Stimulated activated CD4-positive, alpha-beta T cell treated with anti-CD3 and anti-CD28 coated beads, TNF-alpha, amount 100 ng/mL, for 48 hours (primary cell): Measurements from ENCODE around the gene SPAAR.

Source experiments
- DNase-seq, 3 donors: peaks; one replicate each; pipeline ENCODE4 v3.0.0-alpha.2; 2020; ENCODE audit warnings: low read depth in 3 of 3

SPAAR gene

DNA sequence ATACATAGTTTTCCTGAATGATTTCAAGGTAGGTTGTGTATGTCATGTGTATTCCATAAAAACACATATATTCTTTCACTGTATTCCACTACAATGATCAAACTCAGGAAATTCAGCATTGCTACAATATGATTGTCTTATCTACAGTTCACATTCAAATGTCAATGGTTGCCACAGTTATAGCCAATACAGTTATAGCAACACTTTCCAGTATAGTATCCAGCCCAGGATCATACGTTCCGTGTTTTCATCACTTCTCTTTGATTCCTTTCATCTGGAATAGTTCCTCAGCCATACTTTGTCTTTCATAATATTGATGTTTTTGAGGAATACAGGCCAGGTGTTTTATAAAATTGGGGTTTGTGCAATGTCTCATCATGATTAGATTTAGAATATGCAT, 39.2 kb downstream of the SPAAR start:
- DNase-seq: no peak

DNA sequence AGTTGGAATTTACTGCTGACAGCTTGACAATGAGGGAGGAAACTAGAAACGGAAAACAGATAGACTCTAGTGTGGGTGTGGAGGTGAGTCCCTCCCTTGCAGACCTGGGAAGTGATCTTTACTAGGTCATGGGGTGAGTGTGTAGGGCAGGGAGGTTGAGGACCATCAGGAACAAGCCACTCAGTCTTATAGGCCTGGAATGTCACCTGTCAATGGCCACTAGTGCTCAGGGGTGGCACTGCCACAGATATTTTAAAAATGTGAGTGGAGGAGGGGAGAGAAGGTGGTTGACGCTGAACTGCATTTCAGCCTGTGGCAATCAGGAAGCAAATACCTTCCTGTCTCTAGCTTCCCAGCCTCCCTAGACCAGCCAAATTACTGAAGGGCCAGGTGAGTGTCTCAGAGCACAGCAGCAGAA, 39.6 kb downstream of the SPAAR start:
- DNase-seq: no peak

DNA sequence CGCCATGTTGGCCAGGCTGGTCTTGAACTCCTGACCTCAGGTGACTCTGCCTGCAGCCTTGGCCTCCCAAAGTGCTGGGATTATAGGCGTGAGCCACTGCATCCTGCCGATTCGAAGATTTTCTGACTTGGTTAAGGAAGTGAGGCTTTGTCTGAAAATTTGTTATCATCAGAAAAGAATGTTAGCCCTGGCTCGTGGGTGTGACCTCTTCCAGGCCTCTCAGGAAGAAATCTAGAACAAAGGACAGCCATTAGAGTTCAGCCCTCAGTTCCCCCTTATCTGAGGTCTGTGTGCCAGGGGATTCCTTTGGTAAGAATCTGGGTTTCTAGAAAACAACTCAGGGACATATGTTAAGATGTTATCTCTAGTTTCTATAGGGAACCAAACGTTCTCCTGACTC, 42.4 kb downstream of the SPAAR start:
- no peak for DNase-seq

DNA sequence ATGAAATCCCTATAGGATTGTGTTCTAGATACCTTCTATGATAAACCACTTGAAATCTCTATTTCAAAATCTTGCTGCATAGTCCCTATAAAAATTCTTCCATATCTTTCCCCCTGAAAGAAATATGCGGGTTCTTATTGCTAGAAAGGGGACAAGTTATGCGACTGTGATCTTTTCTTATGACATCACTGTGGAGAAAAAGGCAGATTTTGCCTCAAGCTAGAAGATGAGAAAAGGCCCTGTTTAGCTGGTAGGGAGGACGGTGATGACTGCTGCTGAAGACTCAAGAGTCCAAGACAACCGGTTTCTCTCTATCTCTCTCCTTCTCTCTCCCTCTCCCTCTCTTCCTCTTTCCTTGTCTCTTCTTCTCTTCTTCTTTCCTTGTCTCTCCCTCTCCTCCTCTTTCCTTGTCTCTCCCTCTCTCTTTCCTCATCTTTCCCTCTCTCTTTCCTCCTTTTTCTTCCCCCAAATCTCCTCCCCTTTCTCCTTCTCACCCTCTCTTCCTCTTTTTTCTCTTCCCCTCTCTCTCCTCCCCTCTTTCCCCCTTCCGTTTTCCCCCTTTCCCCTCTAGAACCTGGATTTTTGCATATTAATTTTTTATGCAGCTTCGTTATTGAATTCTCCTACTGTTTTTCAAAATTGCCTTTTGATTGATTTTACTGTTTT, 43.4 kb downstream of the SPAAR start:
- no peak for DNase-seq

DNA sequence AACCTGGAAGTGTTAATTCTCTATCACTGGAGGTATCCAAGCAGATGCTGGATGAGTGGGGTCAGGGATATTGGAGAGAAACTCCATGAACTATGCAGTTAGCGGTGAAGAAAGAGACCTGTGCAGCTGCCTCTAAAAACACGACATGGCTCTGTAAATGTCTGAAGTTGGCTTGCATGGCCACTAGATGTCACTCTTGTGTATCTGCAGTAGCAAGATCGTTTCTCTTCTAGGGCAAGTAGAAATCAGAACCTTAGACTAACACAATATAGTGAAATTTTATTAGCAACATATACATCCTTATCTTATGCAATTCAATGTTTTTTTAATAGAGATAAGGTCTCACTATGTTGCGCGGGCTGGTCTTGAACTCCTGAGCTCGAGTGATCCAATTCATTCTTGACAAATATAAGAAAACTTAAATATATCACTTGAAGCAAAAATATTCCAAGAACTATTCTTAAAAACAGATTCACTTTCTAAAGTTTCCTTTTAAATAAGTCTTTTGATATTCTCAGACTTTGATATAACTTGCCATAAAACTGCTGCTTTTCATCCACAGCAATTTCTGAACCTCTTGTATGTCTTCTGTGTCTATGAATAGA, 45.8 kb downstream of the SPAAR start:
- peak in 1 of 3 donors; percentile 33 for DNase-seq

DNA sequence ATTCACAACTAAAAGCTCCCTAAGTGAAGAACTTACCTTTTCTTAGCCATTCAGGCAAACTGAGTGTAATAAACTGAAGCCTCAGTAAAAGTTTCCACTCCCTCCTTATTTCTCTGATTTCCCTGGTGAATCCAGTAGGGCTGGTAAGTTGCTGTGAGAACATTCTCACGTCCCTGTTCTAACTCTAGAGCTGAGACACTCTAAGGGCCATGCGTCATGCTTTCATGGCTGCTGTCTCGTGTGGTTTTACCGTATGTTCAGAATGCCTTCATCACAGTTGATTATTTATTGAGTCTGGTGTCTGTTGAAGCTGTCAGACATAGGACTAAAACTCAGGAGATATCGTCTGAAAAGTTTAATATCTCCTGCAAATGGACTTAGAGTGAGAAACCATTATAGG, 47.4 kb downstream of the SPAAR start:
- DNase-seq: no peak

DNA sequence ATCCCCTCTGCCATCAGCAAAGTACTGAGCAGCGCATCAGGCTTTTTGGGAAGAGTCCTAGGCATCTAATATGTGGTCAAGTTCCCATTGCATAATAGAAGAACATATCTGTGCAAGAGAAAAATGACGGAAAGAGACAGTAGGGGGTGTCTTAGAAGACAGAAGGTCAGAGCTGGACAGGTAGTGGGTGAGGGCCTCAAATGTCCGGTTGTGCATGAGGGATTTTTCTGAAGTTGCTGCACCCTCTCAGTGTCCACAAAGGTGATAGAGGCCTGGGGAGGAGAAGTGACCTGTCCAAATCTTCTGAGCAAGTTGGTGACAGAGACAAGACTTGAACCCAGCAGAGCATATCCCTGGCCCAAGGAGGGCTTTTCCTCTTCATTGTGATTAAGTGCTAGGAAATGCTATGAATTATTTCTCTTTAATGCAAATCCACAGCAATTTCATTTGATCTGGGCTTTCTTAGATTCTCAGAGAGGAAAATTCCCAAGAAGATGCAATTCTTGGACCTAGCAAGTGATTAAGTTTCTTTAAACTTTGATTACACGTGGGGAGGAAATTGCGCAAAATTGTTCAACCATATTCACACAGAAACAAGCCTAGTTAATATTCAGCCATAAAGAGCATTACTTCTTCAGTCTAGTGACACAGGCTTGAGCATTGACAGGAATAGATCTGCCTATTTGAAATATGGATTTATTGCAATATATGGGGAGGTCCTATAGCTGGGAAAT, 49.0 kb downstream of the SPAAR start, which contains the start of gene OR2S2:
TSS of gene OR2S2 (minus strand) at position 51 of the 734 bp plus-strand sequence. CDS start 56 bp downstream, outside the sequence.
- no peak for DNase-seq

DNA sequence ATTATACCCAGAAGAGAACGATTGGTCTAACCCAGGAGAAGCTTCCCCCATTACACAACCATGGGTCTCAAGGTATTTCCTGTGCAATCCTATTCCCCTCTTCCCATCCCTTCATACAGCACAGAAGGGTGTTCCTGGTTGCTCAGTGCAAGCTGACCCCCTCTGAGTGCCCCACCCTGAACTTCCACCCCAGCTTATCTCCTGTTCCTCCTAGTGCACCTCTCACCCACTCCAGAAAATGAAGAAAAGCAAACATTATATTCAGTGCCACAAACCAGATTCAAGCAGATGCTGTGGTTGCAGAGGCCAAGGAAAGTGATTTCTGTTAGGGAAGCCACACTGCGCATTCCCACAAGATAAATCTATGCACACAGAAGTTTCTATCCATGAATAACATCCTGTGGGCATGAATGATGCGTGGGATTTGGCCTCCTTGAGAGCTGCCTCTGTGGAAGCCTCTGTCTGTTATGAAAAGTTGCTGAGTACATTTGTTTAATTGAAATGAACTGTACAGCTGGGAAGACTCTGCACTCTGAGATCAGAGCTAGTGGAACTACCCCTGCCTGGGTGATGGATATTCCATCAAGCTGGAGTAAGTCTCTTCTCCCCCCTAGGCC, 50.9 kb downstream of the SPAAR start:
- DNase-seq: no peak
